Sigmoid colon (tissue), 4 donors: ENCODE measurements around the gene KCNJ14.

ENCODE experiments used
- CTCF ChIP-seq, 4 experiments: fragments of 450-650 bp in 3 of 4; fragments of 200-600 bp in 1 of 4; IDR thresholded peaks; one replicate each; pipeline ENCODE4 v1.5.1; 2016 to 2019; ENCODE audit warnings: antibody characterized with exemption in 4 of 4, mild to moderate bottlenecking in 3 of 4, moderate library complexity in 2 of 4
- EP300 ChIP-seq, 4 donors: sonication (generic); formaldehyde crosslinking; IDR thresholded peaks; one replicate each; pipeline ENCODE4 v1.6.1; 2017; ENCODE audit warnings: antibody characterized with exemption in 4 of 4
- POLR2A ChIP-seq, 2 donors: fragments of 450-650 bp; IDR thresholded peaks; one replicate each; pipeline ENCODE4 v1.6.1; 2016; ENCODE audit warnings: antibody characterized with exemption in 2 of 2, mild to moderate bottlenecking in 2 of 2, moderate library complexity in 2 of 2
- POLR2AphosphoS5 ChIP-seq, 4 donors: sonication (generic); formaldehyde crosslinking; IDR thresholded peaks; one replicate each; pipeline ENCODE4 v1.6.1; 2017; ENCODE audit warnings: antibody characterized with exemption in 4 of 4

DNA sequence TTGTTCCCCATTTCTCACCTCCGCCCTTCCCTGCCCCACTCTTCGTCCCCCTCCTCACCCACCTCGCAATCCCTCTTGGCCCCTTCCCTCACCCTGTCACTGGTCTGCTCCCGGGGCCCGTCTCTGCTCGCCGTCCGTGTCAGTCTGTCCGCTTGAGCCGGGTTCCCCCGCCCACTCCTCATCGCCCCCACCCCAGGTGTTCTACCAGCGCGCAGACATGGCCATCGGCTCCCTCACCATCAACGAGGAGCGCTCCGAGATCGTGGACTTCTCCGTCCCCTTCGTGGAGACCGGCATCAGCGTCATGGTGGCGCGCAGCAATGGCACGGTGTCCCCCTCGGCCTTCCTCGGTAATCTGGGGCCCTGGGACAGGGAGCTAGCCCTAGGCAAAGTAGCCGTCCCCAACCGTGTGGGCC lies 39.6 kb upstream of the KCNJ14 start:
- TF ChIP-seq CTCF (IDR thresholded peaks at IDR 0.05) (no peak), POLR2A (IDR thresholded peaks at IDR 0.05) (no peak), EP300 (IDR thresholded peaks at IDR 0.05) (no peak), POLR2AphosphoS5 (IDR thresholded peaks at IDR 0.05) (no peak)
